HG03432 (cell line): ENCODE measurements around the gene LIMS2.

ENCODE experiments used
- ATAC-seq: cut with Tn5 transposase; IDR thresholded peaks from one replicate; pipeline ENCODE4 v1.9.1; 2021; ENCODE audit warnings: mild to moderate bottlenecking, moderate library complexity; ENCODE audit not compliant: unreplicated experiment

The LIMS2 gene

GRCh38 chr2:127607399-127607908, 67.9 kb downstream of the LIMS2 start:
- no peak for ATAC-seq

GRCh38 chr2:127606625-127607398, 68.5 kb downstream of the LIMS2 start:
- no peak for ATAC-seq

- no peak for ATAC-seq
These were observed 69.6 kb downstream of the LIMS2 start for GRCh38 chr2:127605691-127606263.

GRCh38 chr2:127604986-127605385, 70.3 kb downstream of the LIMS2 start:
- no peak for ATAC-seq

GRCh38 chr2:127599211-127599610, 76.1 kb downstream of the LIMS2 start:
- no peak for ATAC-seq

- no peak for ATAC-seq
These were observed 76.6 kb downstream of the LIMS2 start for GRCh38 chr2:127598711-127599110.

- ATAC-seq: no peak
These were observed 77.3 kb downstream of the LIMS2 start for GRCh38 chr2:127597984-127598380.

- ATAC-seq: no peak
These were observed 78.0 kb downstream of the LIMS2 start for GRCh38 chr2:127597046-127597983.

- no peak for ATAC-seq
These were observed 78.9 kb downstream of the LIMS2 start for GRCh38 chr2:127596311-127597045.

- ATAC-seq: no peak
These were observed 81.2 kb downstream of the LIMS2 start for GRCh38 chr2:127594116-127594591.

- no peak for ATAC-seq
These were observed 81.9 kb downstream of the LIMS2 start for GRCh38 chr2:127593228-127594115.

- ATAC-seq: no peak
These were observed 82.5 kb downstream of the LIMS2 start for GRCh38 chr2:127592761-127593227.

- peak; percentile 82 for ATAC-seq
These were observed 84.0 kb downstream of the LIMS2 start for GRCh38 chr2:127591221-127591923.

- no peak for ATAC-seq
These were observed 84.7 kb downstream of the LIMS2 start for GRCh38 chr2:127590386-127591190.

GRCh38 chr2:127589841-127590240, 85.5 kb downstream of the LIMS2 start:
- ATAC-seq: no peak

GRCh38 chr2:127589358-127589757, 86.0 kb downstream of the LIMS2 start:
- no peak for ATAC-seq
